ENCODE measurements around the gene GAS2.
A peak's percentile ranks its signal among the peaks of the same experiment; 100 is the strongest.

The GAS2 gene

GRCh38 chr11:22828373-22828772 lies 162.0 kb downstream of the GAS2 start:
- no peaks in the 10 kb centered on the region for H3K9me3 Mint-ChIP-seq
- H3K27ac Mint-ChIP-seq = peak overlapping the region; percentile 86

GRCh38 chr11:22829231-22830081 lies 163.0 kb downstream of the GAS2 start, which contains the start of gene SVIP:
Gene SVIP (minus strand): TSS chr11:22829801. CDS start chr11:22829748, 53 bp downstream.
- H3K27ac Mint-ChIP-seq = peak within 1 kb of the TSS; percentile 86
- H3K36me3 Mint-ChIP-seq = no peaks in the 10 kb centered on the region
- H3K4me1 Mint-ChIP-seq = peaks cover 6% of the 10 kb centered on the region
- H3K27me3 Mint-ChIP-seq = no peaks in the 10 kb centered on the region
- no peaks in the 10 kb centered on the region for H3K9me3 Mint-ChIP-seq
- ATAC-seq = peak; percentile 97
- peak within 1 kb of the TSS; percentile 83 for H3K4me3 Mint-ChIP-seq

More at GRCh38 chr11:22828373-22828772, 162.0 kb downstream of the GAS2 start:
- peak overlapping the region; percentile 83 for H3K4me3 Mint-ChIP-seq
- peaks cover 6% of the 10 kb centered on the region for H3K4me1 Mint-ChIP-seq
- no peak for ATAC-seq
- peaks cover 5% of the 10 kb centered on the region for H3K36me3 Mint-ChIP-seq
- no peaks in the 10 kb centered on the region for H3K27me3 Mint-ChIP-seq

GRCh38 chr11:22830082-22830414 lies 163.6 kb downstream of the GAS2 start:
- Mint-ChIP-seq H3K27ac (peak overlapping the region; percentile 86), H3K36me3 (no peaks in the 10 kb centered on the region), H3K9me3 (no peaks in the 10 kb centered on the region), H3K4me3 (peak overlapping the region; percentile 83), H3K4me1 (peaks cover 6% of the 10 kb centered on the region), H3K27me3 (no peaks in the 10 kb centered on the region)
- no peak for ATAC-seq

- Mint-ChIP-seq H3K27ac (no peak overlapping the region), H3K36me3 (no peaks in the 10 kb centered on the region), H3K9me3 (no peaks in the 10 kb centered on the region), H3K4me1 (peaks cover 6% of the 10 kb centered on the region), H3K4me3 (no peak overlapping the region), H3K27me3 (no peaks in the 10 kb centered on the region)
- no peak for ATAC-seq
Observed at GRCh38 chr11:22832315-22833015, 166.1 kb downstream of the GAS2 start.

- H3K27ac Mint-ChIP-seq = no peak overlapping the region
- H3K27me3 Mint-ChIP-seq = no peaks in the 10 kb centered on the region
- ATAC-seq = no peak
- H3K36me3 Mint-ChIP-seq = peaks cover 5% of the 10 kb centered on the region
- no peaks in the 10 kb centered on the region for H3K4me1 Mint-ChIP-seq
- H3K9me3 Mint-ChIP-seq = no peaks in the 10 kb centered on the region
- H3K4me3 Mint-ChIP-seq = no peak overlapping the region
Observed at GRCh38 chr11:22846726-22847125, 180.3 kb downstream of the GAS2 start.

GRCh38 chr11:22851477-22851876 lies 185.1 kb downstream of the GAS2 start:
- Mint-ChIP-seq H3K4me1 (no peaks in the 10 kb centered on the region), H3K27ac (no peak overlapping the region), H3K36me3 (peaks cover 17% of the 10 kb centered on the region), H3K4me3 (no peak overlapping the region), H3K27me3 (no peaks in the 10 kb centered on the region), H3K9me3 (no peaks in the 10 kb centered on the region)
- no peak for ATAC-seq

- no peak overlapping the region for H3K4me3 Mint-ChIP-seq
- H3K9me3 Mint-ChIP-seq = no peaks in the 10 kb centered on the region
- no peak for ATAC-seq
- no peak overlapping the region for H3K27ac Mint-ChIP-seq
- no peaks in the 10 kb centered on the region for H3K27me3 Mint-ChIP-seq
- no peaks in the 10 kb centered on the region for H3K4me1 Mint-ChIP-seq
- H3K36me3 Mint-ChIP-seq = no peaks in the 10 kb centered on the region
Observed at GRCh38 chr11:22859756-22860155, 193.3 kb downstream of the GAS2 start.

- Mint-ChIP-seq H3K4me3 (no peak within 1 kb of the TSS), H3K36me3 (no peaks in the 10 kb centered on the region), H3K4me1 (no peaks in the 10 kb centered on the region), H3K27me3 (no peaks in the 10 kb centered on the region), H3K27ac (no peak within 1 kb of the TSS), H3K9me3 (no peaks in the 10 kb centered on the region)
- ATAC-seq = peak; percentile 36
Observed at GRCh38 chr11:22860241-22860640, 193.8 kb downstream of the GAS2 start, which contains the start of gene CCDC179. Gene CCDC179 (minus strand): TSS chr11:22860474. CDS start chr11:22860421, 53 bp downstream.

All from stimulated activated memory B cell treated with anti-CD40 and anti-IgM and Interleukin-4, amounts not matched to agents 10 μg/mL and 1 μg/mL and 100 μg/mL, for 72 hours (primary cell).